HG03575 (cell line): ENCODE results near the gene UBP1.

Experiments
- ATAC-seq: cut with Tn5 transposase; IDR thresholded peaks from one replicate; pipeline ENCODE4 v1.9.1; 2021; ENCODE audit not compliant: unreplicated experiment, insufficient number of reproducible peaks, low FRiP score; ENCODE audit errors: extremely low read depth

The UBP1 gene

GRCh38 chr3:33394403-33395054 is 45.7 kb downstream of the UBP1 start:
- no peak for ATAC-seq

- no peak for ATAC-seq
Observed at GRCh38 chr3:33392703-33393125, 47.5 kb downstream of the UBP1 start.

GRCh38 chr3:33392144-33392543 is 48.1 kb downstream of the UBP1 start:
- no peak for ATAC-seq

- ATAC-seq: no peak
Observed at GRCh38 chr3:33391255-33391995, 48.8 kb downstream of the UBP1 start.

GRCh38 chr3:33389908-33390307 is 50.3 kb downstream of the UBP1 start:
- no peak for ATAC-seq

GRCh38 chr3:33388374-33389100 is 51.7 kb downstream of the UBP1 start:
- no peak for ATAC-seq

GRCh38 chr3:33386631-33387030 is 53.6 kb downstream of the UBP1 start:
- no peak for ATAC-seq

- ATAC-seq: no peak
Observed at GRCh38 chr3:33385423-33385822, 54.8 kb downstream of the UBP1 start.

- ATAC-seq: no peak
Observed at GRCh38 chr3:33383951-33384350, 56.3 kb downstream of the UBP1 start.

- ATAC-seq: no peak
Observed at GRCh38 chr3:33380653-33381052, 59.6 kb downstream of the UBP1 start.

GRCh38 chr3:33377931-33378330 is 62.3 kb downstream of the UBP1 start:
- ATAC-seq: no peak

GRCh38 chr3:33377489-33377888 is 62.7 kb downstream of the UBP1 start:
- ATAC-seq: no peak

- ATAC-seq: no peak
Observed at GRCh38 chr3:33373082-33373437, 67.1 kb downstream of the UBP1 start.

GRCh38 chr3:33372218-33373081 is 67.8 kb downstream of the UBP1 start:
- ATAC-seq: no peak

- ATAC-seq: no peak
Observed at GRCh38 chr3:33364531-33365128, 75.6 kb downstream of the UBP1 start.

- ATAC-seq: no peak
Observed at GRCh38 chr3:33364060-33364459, 76.1 kb downstream of the UBP1 start.

GRCh38 chr3:33363113-33363800 is 76.9 kb downstream of the UBP1 start:
- ATAC-seq: no peak

GRCh38 chr3:33360136-33360825 is 79.9 kb downstream of the UBP1 start:
- no peak for ATAC-seq
